ENCODE results near the gene DDHD1.

DDHD1 gene

DNA sequence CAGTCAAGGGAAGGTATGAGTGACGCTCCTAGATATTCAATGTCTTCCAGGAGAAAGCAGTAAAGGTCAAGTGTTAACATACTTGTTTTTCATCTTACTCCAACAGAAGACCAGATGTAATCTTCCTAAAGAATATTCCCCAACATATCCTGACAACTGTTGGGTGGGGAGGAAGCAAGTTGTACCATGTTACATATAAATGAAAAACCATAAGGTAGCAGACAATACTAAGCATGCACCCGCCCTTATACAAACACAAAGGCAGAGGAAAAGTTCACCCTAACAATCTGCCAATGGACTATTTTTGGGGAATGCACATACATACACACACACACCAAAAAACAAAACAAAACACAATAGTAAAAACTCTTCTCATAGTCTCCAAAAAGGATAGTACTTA lies 112.1 kb downstream of the DDHD1 start:
- no peak overlapping the region for H2AFZ ChIP-seq (ENCODE audit: low read depth, low read length, severe bottlenecking)
- TF ChIP-seq EZH2phosphoT487 (conservative IDR thresholded peaks at IDR 0.05; ENCODE audit: low read length) (no peak), CTCF (IDR thresholded peaks at IDR 0.05; ENCODE audit: insufficient read depth, low read length, poor library complexity, severe bottlenecking) (no peak)
- H3K36me3 ChIP-seq (ENCODE audit: low read length), result peaks cover 56% of the 10 kb centered on the region

DNA sequence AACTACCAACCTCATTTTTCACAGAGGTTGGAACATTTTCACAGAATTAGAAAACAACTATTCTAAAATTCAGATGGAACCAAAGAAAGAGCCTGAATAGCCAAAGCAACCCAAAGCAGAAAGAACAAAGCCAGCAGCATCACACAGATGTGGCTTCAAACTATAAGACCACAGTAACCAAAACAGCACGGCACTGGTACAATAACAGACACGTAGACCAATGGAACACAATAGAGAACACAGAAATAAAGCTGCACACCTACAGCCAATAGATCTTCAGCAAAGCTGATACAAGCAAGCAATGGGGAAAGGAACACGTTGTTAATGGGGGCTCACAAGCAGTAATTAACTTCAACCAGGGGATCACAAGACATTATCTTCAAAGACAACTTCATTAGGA lies 114.5 kb downstream of the DDHD1 start:
- H3K36me3 ChIP-seq (ENCODE audit: low read length), result peaks cover 57% of the 10 kb centered on the region
- no peak overlapping the region for H3K27ac ChIP-seq (ENCODE audit: low read depth, low read length)
- no peaks in the 10 kb centered on the region for H3K27me3 ChIP-seq (ENCODE audit: low read length)
- no peak overlapping the region for H3K4me2 ChIP-seq (ENCODE audit: low read depth, low read length, poor library complexity, severe bottlenecking)
- no peak overlapping the region for H3K9ac ChIP-seq (ENCODE audit: low read length)
- H3K9me3 ChIP-seq (ENCODE audit: insufficient read depth, low read length), result no peaks in the 10 kb centered on the region
- H2AFZ ChIP-seq (ENCODE audit: low read depth, low read length, severe bottlenecking), result no peak overlapping the region
- H3F3A ChIP-seq (ENCODE audit: insufficient read depth), result no peaks in the 10 kb centered on the region
- no peak for TF ChIP-seq CTCF (IDR thresholded peaks at IDR 0.05; ENCODE audit: insufficient read depth, low read length, poor library complexity, severe bottlenecking)
- no peak for TF ChIP-seq EZH2phosphoT487 (conservative IDR thresholded peaks at IDR 0.05; ENCODE audit: low read length)
- H3K79me2 ChIP-seq (ENCODE audit: insufficient read depth, low read length), result no peaks in the 10 kb centered on the region
- H4K20me1 ChIP-seq (ENCODE audit: low read depth, low read length), result no peaks in the 10 kb centered on the region
- H3K9me2 ChIP-seq (replicated peaks; ENCODE audit: insufficient read depth, low read length), result no peaks in the 10 kb centered on the region
- no peak overlapping the region for H3K4me3 ChIP-seq (ENCODE audit: insufficient read depth, low read length, poor library complexity, severe bottlenecking)

More for the DNA sequence above, 112.1 kb downstream of the DDHD1 start:
- no peak overlapping the region for H3K9ac ChIP-seq (ENCODE audit: low read length)
- no peaks in the 10 kb centered on the region for H3K79me2 ChIP-seq (ENCODE audit: insufficient read depth, low read length)
- no peaks in the 10 kb centered on the region for H3K9me2 ChIP-seq (replicated peaks; ENCODE audit: insufficient read depth, low read length)
- H3K9me3 ChIP-seq (ENCODE audit: insufficient read depth, low read length), result no peaks in the 10 kb centered on the region
- no peak overlapping the region for H3K4me2 ChIP-seq (ENCODE audit: low read depth, low read length, poor library complexity, severe bottlenecking)
- no peaks in the 10 kb centered on the region for H4K20me1 ChIP-seq (ENCODE audit: low read depth, low read length)
- no peaks in the 10 kb centered on the region for H3K27me3 ChIP-seq (ENCODE audit: low read length)
- H3K27ac ChIP-seq (ENCODE audit: low read depth, low read length), result no peak overlapping the region
- no peaks in the 10 kb centered on the region for H3F3A ChIP-seq (ENCODE audit: insufficient read depth)
- no peak overlapping the region for H3K4me3 ChIP-seq (ENCODE audit: insufficient read depth, low read length, poor library complexity, severe bottlenecking)

DNA sequence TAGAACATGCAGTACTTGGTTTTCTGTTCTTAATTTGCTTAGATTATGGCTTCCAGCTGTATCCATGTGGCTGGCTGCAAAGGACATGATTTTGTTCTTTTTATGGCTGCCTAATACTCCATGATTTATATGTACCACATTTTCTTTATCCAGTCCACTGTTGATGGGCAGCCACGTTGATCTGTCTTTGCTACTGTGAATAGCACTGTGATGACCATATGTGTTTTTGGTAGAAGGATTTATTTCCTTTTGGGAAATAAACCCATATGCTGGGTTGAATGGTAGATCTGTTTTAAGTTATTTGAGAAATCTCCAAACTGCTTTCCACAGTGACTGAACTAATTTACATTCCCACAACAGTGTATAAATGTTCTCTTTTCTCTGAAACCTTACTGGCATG lies 116.1 kb downstream of the DDHD1 start:
- TF ChIP-seq CTCF (IDR thresholded peaks at IDR 0.05; ENCODE audit: insufficient read depth, low read length, poor library complexity, severe bottlenecking), result no peak
- TF ChIP-seq EZH2phosphoT487 (conservative IDR thresholded peaks at IDR 0.05; ENCODE audit: low read length), result no peak
- peaks cover 58% of the 10 kb centered on the region for H3K36me3 ChIP-seq (ENCODE audit: low read length)
- H3K27me3 ChIP-seq (ENCODE audit: low read length), result no peaks in the 10 kb centered on the region

More for the DNA sequence above, 116.1 kb downstream of the DDHD1 start:
- H3K4me3 ChIP-seq (ENCODE audit: insufficient read depth, low read length, poor library complexity, severe bottlenecking), result no peak overlapping the region
- no peak overlapping the region for H3K4me2 ChIP-seq (ENCODE audit: low read depth, low read length, poor library complexity, severe bottlenecking)
- no peaks in the 10 kb centered on the region for H3F3A ChIP-seq (ENCODE audit: insufficient read depth)
- H3K9me2 ChIP-seq (replicated peaks; ENCODE audit: insufficient read depth, low read length), result no peaks in the 10 kb centered on the region
- no peaks in the 10 kb centered on the region for H3K79me2 ChIP-seq (ENCODE audit: insufficient read depth, low read length)
- no peak overlapping the region for H3K9ac ChIP-seq (ENCODE audit: low read length)
- H3K27ac ChIP-seq (ENCODE audit: low read depth, low read length), result no peak overlapping the region
- no peaks in the 10 kb centered on the region for H4K20me1 ChIP-seq (ENCODE audit: low read depth, low read length)
- H3K9me3 ChIP-seq (ENCODE audit: insufficient read depth, low read length), result no peaks in the 10 kb centered on the region
- no peak overlapping the region for H2AFZ ChIP-seq (ENCODE audit: low read depth, low read length, severe bottlenecking)
